Panc1 (cell line): Measurements from ENCODE around the gene FAM210B.

Source experiments
- CTCF ChIP-seq: fragments of 450-650 bp; IDR thresholded peaks from 2 replicates; pipeline ENCODE4 v1.5.1; 2017; ENCODE audit warnings: mild to moderate bottlenecking
- POLR2AphosphoS5 ChIP-seq: IDR thresholded peaks from 2 replicates; pipeline ENCODE4 v1.6.1; 2012; ENCODE audit warnings: mild to moderate bottlenecking, low read depth, low read length, moderate library complexity
- TF ChIP-seq, protein P1 (sequence below), 2 experiments: IDR thresholded peaks; 2 replicates each; pipeline ENCODE4 v1.6.1; 2011 to 2012; ENCODE audit warnings: low read depth in 2 of 2, control low read depth in 1 of 2, low read length in 1 of 2, mild to moderate bottlenecking in 1 of 2, moderate library complexity in 1 of 2; ENCODE audit not compliant: insufficient read depth in 1 of 2

DNA sequence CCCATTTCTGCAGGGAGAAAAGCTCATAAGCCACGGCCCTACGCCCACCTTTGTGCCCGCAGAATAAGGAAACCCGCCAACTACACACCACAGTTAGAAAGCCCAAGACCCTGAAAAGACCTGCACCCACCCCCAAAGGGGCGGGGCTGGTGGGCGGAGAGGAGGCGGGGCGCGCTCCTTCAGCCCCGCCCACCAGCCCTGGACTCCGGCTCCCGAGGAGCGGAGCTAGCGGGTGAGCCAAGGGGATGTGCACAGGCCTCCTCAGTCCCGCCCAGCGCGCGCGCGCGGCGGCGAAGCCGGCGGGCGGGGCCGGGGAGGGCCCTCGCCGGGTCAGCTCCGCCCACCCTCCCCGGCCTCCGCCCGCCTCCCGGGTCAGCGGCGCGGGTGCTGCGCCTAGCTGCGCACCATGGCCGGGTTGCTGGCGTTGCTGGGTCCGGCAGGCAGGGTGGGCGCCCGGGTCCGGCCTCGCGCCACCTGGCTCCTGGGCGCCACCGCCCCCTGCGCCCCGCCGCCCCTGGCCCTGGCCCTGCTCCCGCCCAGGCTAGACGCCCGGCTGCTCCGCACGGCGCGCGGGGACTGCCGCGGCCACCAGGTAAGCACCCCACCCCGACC lies at the start of gene FAM210B:
- TF ChIP-seq CTCF (no peak), POLR2AphosphoS5 (no peak)
- TF ChIP-seq, protein P1, sequence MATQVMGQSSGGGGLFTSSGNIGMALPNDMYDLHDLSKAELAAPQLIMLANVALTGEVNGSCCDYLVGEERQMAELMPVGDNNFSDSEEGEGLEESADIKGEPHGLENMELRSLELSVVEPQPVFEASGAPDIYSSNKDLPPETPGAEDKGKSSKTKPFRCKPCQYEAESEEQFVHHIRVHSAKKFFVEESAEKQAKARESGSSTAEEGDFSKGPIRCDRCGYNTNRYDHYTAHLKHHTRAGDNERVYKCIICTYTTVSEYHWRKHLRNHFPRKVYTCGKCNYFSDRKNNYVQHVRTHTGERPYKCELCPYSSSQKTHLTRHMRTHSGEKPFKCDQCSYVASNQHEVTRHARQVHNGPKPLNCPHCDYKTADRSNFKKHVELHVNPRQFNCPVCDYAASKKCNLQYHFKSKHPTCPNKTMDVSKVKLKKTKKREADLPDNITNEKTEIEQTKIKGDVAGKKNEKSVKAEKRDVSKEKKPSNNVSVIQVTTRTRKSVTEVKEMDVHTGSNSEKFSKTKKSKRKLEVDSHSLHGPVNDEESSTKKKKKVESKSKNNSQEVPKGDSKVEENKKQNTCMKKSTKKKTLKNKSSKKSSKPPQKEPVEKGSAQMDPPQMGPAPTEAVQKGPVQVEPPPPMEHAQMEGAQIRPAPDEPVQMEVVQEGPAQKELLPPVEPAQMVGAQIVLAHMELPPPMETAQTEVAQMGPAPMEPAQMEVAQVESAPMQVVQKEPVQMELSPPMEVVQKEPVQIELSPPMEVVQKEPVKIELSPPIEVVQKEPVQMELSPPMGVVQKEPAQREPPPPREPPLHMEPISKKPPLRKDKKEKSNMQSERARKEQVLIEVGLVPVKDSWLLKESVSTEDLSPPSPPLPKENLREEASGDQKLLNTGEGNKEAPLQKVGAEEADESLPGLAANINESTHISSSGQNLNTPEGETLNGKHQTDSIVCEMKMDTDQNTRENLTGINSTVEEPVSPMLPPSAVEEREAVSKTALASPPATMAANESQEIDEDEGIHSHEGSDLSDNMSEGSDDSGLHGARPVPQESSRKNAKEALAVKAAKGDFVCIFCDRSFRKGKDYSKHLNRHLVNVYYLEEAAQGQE (IDR thresholded peaks at IDR 0.05; ENCODE audit: insufficient read depth in 1 of 2, low read depth in 2 of 2, low read length in 1 of 2) = no peak
